Mesenchymal stem cell (in vitro differentiated cells and primary cell): Measurements from ENCODE around the gene OR1N1.
"Not testable (repeated sequence)": the region's sequence is repeated elsewhere in the genome, so short reads cannot be mapped to it uniquely, and the experiment has no call there.

ENCODE experiments used
- DNase-seq: peaks from one replicate; pipeline ENCODE4 v3.0.0-alpha.2; 2013
- H2AFZ ChIP-seq: one replicate; pipeline ENCODE4 v1.6.1; 2013; ENCODE audit warnings: low read depth, mild to moderate bottlenecking, control low read depth, inconsistent platforms, low read length, moderate library complexity
- H2AK5ac ChIP-seq: 2 replicates; pipeline ENCODE4 v1.6.1; 2013; ENCODE audit warnings: low read length, moderate library complexity, mild to moderate bottlenecking, inconsistent platforms; ENCODE audit not compliant: severe bottlenecking
- H2BK120ac ChIP-seq: one replicate; pipeline ENCODE4 v1.6.1; 2013; ENCODE audit warnings: low read depth, mild to moderate bottlenecking, inconsistent platforms, low read length, moderate library complexity
- H2BK12ac ChIP-seq, 2 experiments: one replicate each; pipeline ENCODE4 v1.6.1; 2013; ENCODE audit warnings: inconsistent platforms in 2 of 2, low read length in 2 of 2, mild to moderate bottlenecking in 2 of 2, moderate library complexity in 2 of 2, control low read depth in 1 of 2
- H2BK15ac ChIP-seq: one replicate; pipeline ENCODE4 v1.6.1; 2013; ENCODE audit warnings: mild to moderate bottlenecking, low read depth, inconsistent platforms; ENCODE audit not compliant: poor library complexity, severe bottlenecking
- H2BK5ac ChIP-seq: 2 replicates; pipeline ENCODE4 v1.6.1; 2013; ENCODE audit warnings: low read depth, mild to moderate bottlenecking, low read length, control low read depth, inconsistent platforms; ENCODE audit not compliant: poor library complexity, severe bottlenecking
- H3K14ac ChIP-seq, 2 experiments: one replicate each; pipeline ENCODE4 v1.6.1; 2013; ENCODE audit warnings: inconsistent platforms in 2 of 2, low read length in 2 of 2, control low read depth in 1 of 2, mild to moderate bottlenecking in 1 of 2, moderate library complexity in 1 of 2
- H3K18ac ChIP-seq, 2 experiments: one replicate each; pipeline ENCODE4 v1.6.1; 2013; ENCODE audit warnings: inconsistent platforms in 2 of 2, low read length in 2 of 2, control low read depth in 1 of 2, low read depth in 1 of 2, mild to moderate bottlenecking in 1 of 2
- H3K23ac ChIP-seq, 2 experiments: one replicate each; pipeline ENCODE4 v1.6.1; 2013; ENCODE audit warnings: inconsistent platforms in 2 of 2, low read length in 2 of 2, mild to moderate bottlenecking in 2 of 2, moderate library complexity in 2 of 2, control low read depth in 1 of 2
- H3K27ac ChIP-seq: 2 replicates; pipeline ENCODE4 v1.5.1; 2013; ENCODE audit warnings: mild to moderate bottlenecking, moderate library complexity, low read length, control low read depth, inconsistent platforms; ENCODE audit not compliant: poor library complexity, severe bottlenecking
- H3K27me3 ChIP-seq, 2 experiments: 2 replicates each; pipeline versions ENCODE4 v1.6.1 to v1.7.0; 2013; ENCODE audit warnings: low read length in 2 of 2, mild to moderate bottlenecking in 2 of 2, moderate library complexity in 2 of 2, control low read depth in 1 of 2, inconsistent platforms in 1 of 2; ENCODE audit not compliant: control insufficient read depth in 1 of 2, insufficient read depth in 1 of 2
- H3K36me3 ChIP-seq, 2 experiments: 2 replicates each; pipeline versions ENCODE4 v1.6.1 to v1.7.0; 2013; ENCODE audit warnings: low read length in 2 of 2, control low read depth in 1 of 2, inconsistent platforms in 1 of 2, low read depth in 1 of 2, mild to moderate bottlenecking in 1 of 2; ENCODE audit not compliant: insufficient read depth in 2 of 2, control insufficient read depth in 1 of 2
- H3K4ac ChIP-seq, 2 experiments: one replicate each; pipeline ENCODE4 v1.6.1; 2013; ENCODE audit warnings: inconsistent platforms in 2 of 2, low read length in 2 of 2, mild to moderate bottlenecking in 2 of 2, moderate library complexity in 2 of 2, control low read depth in 1 of 2, low read depth in 1 of 2
- H3K4me1 ChIP-seq: 2 replicates; pipeline ENCODE4 v1.6.1; 2013; ENCODE audit warnings: low read depth, low read length, control low read depth; ENCODE audit not compliant: control insufficient read depth, insufficient read depth
- H3K4me2 ChIP-seq: 2 replicates; pipeline ENCODE4 v1.6.1; 2013; ENCODE audit warnings: low read length, mild to moderate bottlenecking, inconsistent platforms; ENCODE audit not compliant: poor library complexity, severe bottlenecking
- H3K4me3 ChIP-seq, 2 experiments: 2 replicates each; pipeline versions ENCODE4 v1.5.1 to v1.7.0; 2013; ENCODE audit warnings: low read length in 2 of 2, mild to moderate bottlenecking in 2 of 2, control low read depth in 1 of 2, low read depth in 1 of 2; ENCODE audit not compliant: insufficient read depth in 1 of 2
- H3K79me1 ChIP-seq: replicated peaks from 2 replicates; pipeline ENCODE4 v1.6.1; 2013; ENCODE audit warnings: mild to moderate bottlenecking, control low read depth, low read length, inconsistent platforms; ENCODE audit not compliant: poor library complexity, severe bottlenecking
- H3K9ac ChIP-seq: 2 replicates; pipeline ENCODE4 v1.7.0; 2013; ENCODE audit warnings: mild to moderate bottlenecking, low read length, moderate library complexity
- H3K9me3 ChIP-seq: 2 replicates; pipeline ENCODE4 v1.7.0; 2013; ENCODE audit warnings: mild to moderate bottlenecking, low read length; ENCODE audit not compliant: control insufficient read depth
- H4K8ac ChIP-seq: one replicate; pipeline ENCODE4 v1.6.1; 2013; ENCODE audit warnings: inconsistent platforms, mild to moderate bottlenecking, low read length, moderate library complexity
- H4K91ac ChIP-seq: one replicate; pipeline ENCODE4 v1.6.1; 2013; ENCODE audit warnings: mild to moderate bottlenecking, low read length, inconsistent platforms
- WGBS: methylation state at CpG from one replicate; pipeline ENCODE4 v1.1.7; 2013; ENCODE audit warnings: mixed read lengths; 5-methylcytosine and 5-hydroxymethylcytosine counted together

The OR1N1 gene

DNA sequence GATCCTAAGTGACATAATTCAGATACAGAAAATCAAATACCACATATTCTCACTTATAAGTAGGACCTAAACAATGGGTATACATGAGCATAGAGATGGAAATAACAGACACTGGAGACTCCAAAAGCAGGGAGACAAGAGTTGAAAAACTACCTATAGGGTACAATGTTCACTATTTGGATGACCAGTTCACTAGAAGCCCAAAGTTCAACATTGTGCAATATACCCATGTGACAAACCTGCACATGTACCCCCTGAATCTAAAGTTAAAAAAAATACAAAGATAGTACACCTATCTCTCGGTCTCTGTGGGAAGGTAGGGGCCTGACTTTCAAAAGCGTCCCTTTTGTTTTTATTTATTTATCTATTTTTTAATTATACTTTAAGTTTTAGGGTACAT is 11.7 kb upstream of the OR1N1 start:
- no peak overlapping the region for H2BK12ac ChIP-seq
- no peaks in the 10 kb centered on the region for H3K4me1 ChIP-seq
- DNase-seq: no peak
- WGBS: no CpG with 5 or more reads among the region's 2 CpGs
- no peaks in the 10 kb centered on the region for H3K9me3 ChIP-seq
- no peak overlapping the region for H3K18ac ChIP-seq
- no peak overlapping the region for H3K27ac ChIP-seq
- no peak overlapping the region for H4K8ac ChIP-seq
- no peak overlapping the region for H2BK15ac ChIP-seq
- no peak overlapping the region for H2AFZ ChIP-seq
- H3K36me3 ChIP-seq: no peaks in the 10 kb centered on the region
- H2BK5ac ChIP-seq: no peak overlapping the region
- no peak overlapping the region for H3K4me2 ChIP-seq
- H3K9ac ChIP-seq: no peak overlapping the region
- no peaks in the 10 kb centered on the region for H3K79me1 ChIP-seq
- no peak overlapping the region for H4K91ac ChIP-seq
- no peak overlapping the region for H3K4ac ChIP-seq
- no peak overlapping the region for H3K4me3 ChIP-seq
- no peak overlapping the region for H2BK120ac ChIP-seq
- H2AK5ac ChIP-seq: no peak overlapping the region
- no peak overlapping the region for H3K14ac ChIP-seq
- H3K27me3 ChIP-seq: no peaks in the 10 kb centered on the region
- no peak overlapping the region for H3K23ac ChIP-seq

DNA sequence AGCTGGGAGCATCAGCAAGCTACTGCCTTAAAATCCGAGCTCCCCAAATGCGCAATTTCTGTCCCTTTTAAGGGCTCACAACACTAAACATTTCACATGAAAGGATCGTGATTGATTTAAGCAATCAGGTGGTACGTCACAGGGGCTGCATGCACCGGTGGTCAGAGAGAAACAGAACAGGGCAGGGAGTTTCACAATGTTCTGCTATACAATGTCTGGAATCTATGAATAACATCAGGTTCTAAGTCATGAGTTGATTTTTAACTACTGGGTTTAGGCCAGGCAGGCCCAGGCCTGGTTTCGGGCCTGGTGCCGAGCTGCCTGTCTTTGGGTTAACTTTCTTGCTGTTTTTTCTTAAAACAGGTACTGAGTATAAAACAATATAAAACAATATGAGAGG is 10.0 kb upstream of the OR1N1 start:
- H4K91ac ChIP-seq, H3K14ac ChIP-seq, H2BK5ac ChIP-seq, H3K4me3 ChIP-seq, H3K9ac ChIP-seq, H3K4me2 ChIP-seq, H3K23ac ChIP-seq, H3K79me1 ChIP-seq, H3K27me3 ChIP-seq, H3K9me3 ChIP-seq, H4K8ac ChIP-seq, H3K36me3 ChIP-seq, H2BK12ac ChIP-seq, H2AK5ac ChIP-seq, DNase-seq, H3K18ac ChIP-seq, H2BK120ac ChIP-seq, H3K27ac ChIP-seq, H3K4me1 ChIP-seq, H2AFZ ChIP-seq, H2BK15ac ChIP-seq, H3K4ac ChIP-seq: not testable (repeated sequence)
- WGBS: 60% methylated on average over 4 of the region's 7 CpGs

DNA sequence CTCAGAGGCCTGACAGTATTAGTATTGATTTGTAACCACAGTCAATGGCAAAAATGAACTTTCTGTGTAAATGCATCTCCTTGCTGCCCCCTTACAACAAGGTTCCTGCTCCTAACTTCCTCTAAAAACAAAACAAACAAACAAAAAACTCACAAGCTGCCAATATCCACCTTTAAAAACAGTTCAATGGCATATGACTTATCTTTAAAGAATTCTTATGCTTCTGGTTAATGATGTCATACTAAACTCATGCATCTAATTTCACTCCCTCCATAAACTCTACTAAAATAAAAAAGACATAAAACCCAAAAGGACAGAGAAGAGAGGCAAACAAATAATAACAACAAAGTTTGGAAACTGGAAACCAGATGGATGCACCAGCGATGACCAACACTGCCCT is 9.0 kb upstream of the OR1N1 start:
- WGBS: 77% methylated on average over 1 of the region's 1 CpG
- H3K4me1 ChIP-seq: no peaks in the 10 kb centered on the region
- no peak overlapping the region for H4K91ac ChIP-seq
- no peak overlapping the region for H3K9ac ChIP-seq
- H2BK120ac ChIP-seq: no peak overlapping the region
- no peak overlapping the region for H3K23ac ChIP-seq
- no peak overlapping the region for H2BK15ac ChIP-seq
- no peaks in the 10 kb centered on the region for H3K27me3 ChIP-seq
- H2AFZ ChIP-seq: no peak overlapping the region
- no peak overlapping the region for H2AK5ac ChIP-seq
- no peak overlapping the region for H3K4me3 ChIP-seq
- no peak overlapping the region for H2BK5ac ChIP-seq
- H3K18ac ChIP-seq: no peak overlapping the region
- no peak for DNase-seq
- H3K14ac ChIP-seq: no peak overlapping the region
- no peaks in the 10 kb centered on the region for H3K9me3 ChIP-seq
- H3K4me2 ChIP-seq: no peak overlapping the region
- no peak overlapping the region for H2BK12ac ChIP-seq
- H3K36me3 ChIP-seq: no peaks in the 10 kb centered on the region
- no peak overlapping the region for H3K4ac ChIP-seq
- H3K79me1 ChIP-seq: no peaks in the 10 kb centered on the region
- H3K27ac ChIP-seq: no peak overlapping the region
- no peak overlapping the region for H4K8ac ChIP-seq

DNA sequence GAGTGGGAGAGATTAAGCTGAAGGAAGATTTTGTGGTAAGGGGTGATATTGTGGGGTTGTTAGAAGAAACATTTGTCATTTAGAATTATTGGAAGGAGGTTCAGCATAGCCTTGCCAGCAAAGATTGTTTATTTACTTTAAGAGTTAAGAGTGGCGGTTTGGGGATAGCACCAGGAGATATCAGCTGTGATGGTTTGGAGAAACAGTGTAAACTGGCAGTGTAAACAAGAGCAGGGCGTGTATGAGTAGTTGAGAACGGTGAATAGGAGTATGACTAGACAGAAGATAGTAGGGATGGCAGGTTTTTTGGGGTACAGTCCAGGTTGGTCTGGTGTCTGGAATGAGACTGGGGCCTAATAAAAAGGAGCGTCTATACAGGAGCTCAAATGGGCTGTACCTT is 4.1 kb upstream of the OR1N1 start:
- H3K23ac ChIP-seq, H3K4me2 ChIP-seq, H2BK5ac ChIP-seq, H3K14ac ChIP-seq, H3K9me3 ChIP-seq, H3K27ac ChIP-seq, H2AFZ ChIP-seq, DNase-seq, H3K18ac ChIP-seq, H3K36me3 ChIP-seq, H3K4me1 ChIP-seq, H3K27me3 ChIP-seq, H3K79me1 ChIP-seq, H2BK120ac ChIP-seq, H3K9ac ChIP-seq, H4K8ac ChIP-seq, H2BK15ac ChIP-seq, H4K91ac ChIP-seq, H2BK12ac ChIP-seq, H3K4ac ChIP-seq, H2AK5ac ChIP-seq, H3K4me3 ChIP-seq: not testable (repeated sequence)
- 55% methylated on average over 4 of the region's 4 CpGs for WGBS
